Duodenal mucosa (tissue), 2 donors: ENCODE results near the gene TMUB1.
A peak's percentile ranks its signal among the peaks of the same experiment; 100 is the strongest.

Experiments
- H3K27ac ChIP-seq: one replicate; pipeline ENCODE4 v1.7.0; 2013; ENCODE audit warnings: low read depth, low read length
- H3K27me3 ChIP-seq, 2 donors: one replicate each; pipeline ENCODE4 v1.7.0; 2013; ENCODE audit warnings: low read length in 2 of 2, control low read depth in 1 of 2; ENCODE audit not compliant: insufficient read depth in 2 of 2, control insufficient read depth in 1 of 2
- H3K36me3 ChIP-seq, 2 donors: one replicate each; pipeline ENCODE4 v1.7.0; 2013; ENCODE audit warnings: low read length in 2 of 2, control low read depth in 1 of 2; ENCODE audit not compliant: insufficient read depth in 2 of 2, control insufficient read depth in 1 of 2
- H3K4me1 ChIP-seq, 2 donors: one replicate each; pipeline ENCODE4 v1.7.0; 2013; ENCODE audit warnings: low read length in 2 of 2, control low read depth in 1 of 2; ENCODE audit not compliant: insufficient read depth in 2 of 2, control insufficient read depth in 1 of 2
- H3K4me3 ChIP-seq, 2 donors: one replicate each; pipeline ENCODE4 v1.7.0; 2013; ENCODE audit warnings: low read length in 2 of 2, low read depth in 1 of 2
- H3K9ac ChIP-seq, 2 donors: one replicate each; pipeline ENCODE4 v1.7.0; 2013; ENCODE audit warnings: low read length in 2 of 2, low read depth in 1 of 2
- H3K9me3 ChIP-seq, 2 donors: one replicate each; pipeline ENCODE4 v1.7.0; 2013; ENCODE audit warnings: low read length in 2 of 2, control low read depth in 1 of 2; ENCODE audit not compliant: control insufficient read depth in 1 of 2

The TMUB1 gene

GRCh38 chr7:151083824-151084160 is 499 bp upstream of the TMUB1 start:
- Histone ChIP-seq H3K4me3 (peak overlapping the region; percentile 67 to 75), H3K27me3 (no peaks in the 10 kb centered on the region), H3K4me1 (peaks cover 40 to 56% of the 10 kb centered on the region in 2 donors), H3K36me3 (peaks cover 0 to 4% of the 10 kb centered on the region in 2 donors), H3K27ac (no peak overlapping the region), H3K9me3 (no peaks in the 10 kb centered on the region), H3K9ac (peak overlapping the region; percentile 4 to 89)

GRCh38 chr7:151082141-151083070 is 887 bp downstream of the TMUB1 start:
- Histone ChIP-seq H3K4me3 (peak overlapping the region; percentile 67 to 75), H3K9ac (peak overlapping the region; percentile 45 to 89), H3K36me3 (peaks cover 0 to 13% of the 10 kb centered on the region in 2 donors), H3K27me3 (no peaks in the 10 kb centered on the region), H3K9me3 (no peaks in the 10 kb centered on the region), H3K27ac (peak overlapping the region; percentile 93), H3K4me1 (peaks cover 31 to 54% of the 10 kb centered on the region in 2 donors)

DNA sequence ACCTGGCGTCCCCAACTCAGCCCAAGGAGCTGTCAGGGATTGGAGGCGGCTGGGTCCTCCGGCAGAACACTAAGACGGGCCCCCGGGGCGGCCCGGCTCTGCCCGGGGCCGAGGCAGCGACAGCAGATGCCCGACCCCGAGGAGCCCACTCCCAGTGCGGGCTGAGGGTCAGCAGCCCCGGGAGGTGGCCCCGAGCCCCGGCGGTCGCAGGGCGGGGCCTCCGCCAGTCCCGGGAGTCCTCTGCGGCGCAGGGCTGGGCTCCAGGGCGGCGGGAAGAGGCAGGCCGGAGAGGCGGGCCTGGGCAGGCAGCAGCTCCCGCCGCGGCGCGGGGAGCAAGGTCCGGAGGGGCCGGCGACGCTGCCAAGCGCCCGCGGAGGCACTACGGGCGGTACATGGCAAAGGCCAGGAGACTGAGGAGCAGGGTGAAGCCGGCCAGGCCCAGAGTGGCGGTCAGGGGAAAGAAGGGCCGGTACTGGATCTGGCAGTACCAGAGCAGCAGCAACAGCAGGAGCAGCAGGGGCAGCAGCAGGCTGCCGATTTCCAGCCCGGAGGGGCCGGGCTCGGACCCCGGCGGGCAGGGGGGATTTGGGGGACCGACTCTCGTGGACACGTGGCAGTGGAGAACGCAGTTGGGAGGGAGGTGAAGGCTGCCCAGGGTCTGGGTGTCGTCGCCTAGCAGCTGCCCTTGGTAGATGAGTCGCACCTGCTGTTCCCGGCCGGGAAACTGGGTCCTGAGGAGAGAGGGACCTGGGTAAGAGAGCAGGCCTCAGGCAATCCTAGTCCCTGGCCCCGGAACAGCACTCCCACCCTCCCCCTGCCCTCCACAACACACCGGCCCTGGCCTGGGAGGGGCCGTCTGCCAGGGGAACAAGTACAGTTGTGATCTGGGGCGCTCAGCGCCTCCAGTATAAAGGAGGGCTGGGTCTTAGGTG is 1.9 kb downstream of the TMUB1 start:
- Histone ChIP-seq H3K36me3 (peaks cover 0 to 19% of the 10 kb centered on the region in 2 donors), H3K9ac (peak overlapping the region; percentile 64 to 89), H3K9me3 (no peaks in the 10 kb centered on the region)

GRCh38 chr7:151080522-151081169 is 2.6 kb downstream of the TMUB1 start, which contains the start of gene FASTK:
FASTK (minus strand) TSS chr7:151080809; CDS start chr7:151080766, 43 bp downstream.
- H3K9me3 ChIP-seq: no peaks in the 10 kb centered on the region
- peak within 1 kb of the TSS; percentile 93 for H3K27ac ChIP-seq
- H3K4me1 ChIP-seq: peaks cover 31 to 50% of the 10 kb centered on the region in 2 donors
- H3K4me3 ChIP-seq: peak within 1 kb of the TSS; percentile 93 to 96
- peaks cover 0 to 26% of the 10 kb centered on the region in 2 donors for H3K36me3 ChIP-seq
- H3K27me3 ChIP-seq: no peaks in the 10 kb centered on the region
- H3K9ac ChIP-seq: peak within 1 kb of the TSS; percentile 89 to 90

More for the DNA sequence above, 1.9 kb downstream of the TMUB1 start:
- peaks cover 31 to 54% of the 10 kb centered on the region in 2 donors for H3K4me1 ChIP-seq
- no peaks in the 10 kb centered on the region for H3K27me3 ChIP-seq
- peak overlapping the region; percentile 93 for H3K27ac ChIP-seq
- peak overlapping the region; percentile 93 to 96 for H3K4me3 ChIP-seq

DNA sequence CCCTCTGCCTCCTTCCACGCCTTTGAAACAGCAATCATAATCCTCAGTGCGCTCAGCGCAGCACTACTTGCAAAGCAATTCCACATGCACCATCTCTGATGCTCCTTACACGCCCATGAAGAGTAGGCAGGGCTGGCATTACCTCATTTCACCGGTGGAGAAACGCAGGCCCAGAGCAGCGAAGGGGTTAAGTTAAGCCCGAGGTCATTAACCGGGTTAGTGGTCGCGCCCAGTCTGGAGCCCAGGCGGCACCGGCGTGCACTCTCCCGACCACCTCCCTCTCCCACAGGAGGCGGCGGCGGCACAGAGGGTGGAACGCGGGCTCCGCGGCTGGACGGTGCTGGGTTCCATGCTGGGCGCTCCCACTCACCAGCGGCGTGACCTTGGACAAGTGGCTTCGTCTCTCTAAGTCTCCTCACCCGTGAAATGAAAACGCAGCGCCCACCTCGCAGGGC is 3.2 kb downstream of the TMUB1 start:
- no peaks in the 10 kb centered on the region for H3K9me3 ChIP-seq
- H3K27me3 ChIP-seq: no peaks in the 10 kb centered on the region
- H3K9ac ChIP-seq: peak overlapping the region; percentile 89 to 90
- H3K4me3 ChIP-seq: peak overlapping the region; percentile 93 to 96
- peaks cover 5 to 32% of the 10 kb centered on the region in 2 donors for H3K36me3 ChIP-seq
- peaks cover 31 to 46% of the 10 kb centered on the region in 2 donors for H3K4me1 ChIP-seq
- peak overlapping the region; percentile 93 for H3K27ac ChIP-seq

- peak overlapping the region; percentile 89 to 90 for H3K9ac ChIP-seq
- peaks cover 11 to 39% of the 10 kb centered on the region in 2 donors for H3K36me3 ChIP-seq
- H3K27ac ChIP-seq: no peak overlapping the region
- no peaks in the 10 kb centered on the region for H3K27me3 ChIP-seq
- H3K4me3 ChIP-seq: peak overlapping the region; percentile 93 to 96
- peaks cover 31 to 46% of the 10 kb centered on the region in 2 donors for H3K4me1 ChIP-seq
- H3K9me3 ChIP-seq: no peaks in the 10 kb centered on the region
These were observed 3.9 kb downstream of the TMUB1 start for GRCh38 chr7:151079199-151079910.

GRCh38 chr7:151078233-151079040 is 4.9 kb downstream of the TMUB1 start:
- Histone ChIP-seq H3K27me3 (no peaks in the 10 kb centered on the region), H3K9ac (no peak overlapping the region), H3K4me1 (peaks cover 25 to 42% of the 10 kb centered on the region in 2 donors), H3K9me3 (no peaks in the 10 kb centered on the region), H3K4me3 (no peak overlapping the region), H3K27ac (no peak overlapping the region), H3K36me3 (peaks cover 12 to 47% of the 10 kb centered on the region in 2 donors)

DNA sequence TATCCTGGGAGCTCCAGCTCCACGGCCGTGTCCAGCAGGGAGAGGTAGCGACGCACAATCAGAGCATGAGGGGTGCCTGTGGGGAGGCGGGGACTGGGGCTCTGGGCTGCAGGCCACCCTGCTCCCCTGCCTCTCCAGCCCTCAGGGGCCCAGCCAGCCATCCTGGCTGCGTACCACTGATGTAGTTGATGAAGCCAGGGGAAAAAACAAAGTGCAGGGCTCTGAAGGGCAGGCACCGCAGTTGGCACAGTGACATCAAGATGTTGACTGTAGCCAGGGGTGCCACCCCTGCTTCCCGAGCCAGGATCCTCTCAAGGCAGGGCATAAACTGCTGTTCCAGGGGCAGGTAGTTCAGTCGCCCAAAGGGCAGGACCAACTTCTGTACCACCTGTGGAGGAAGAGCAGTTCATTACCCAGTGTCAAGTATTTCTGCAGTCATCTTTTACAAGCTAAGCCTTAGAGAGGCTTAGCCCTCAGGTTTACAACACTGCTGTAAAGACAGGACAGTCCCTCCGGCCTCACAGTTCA is 5.5 kb downstream of the TMUB1 start:
- Histone ChIP-seq H3K4me3 (no peak overlapping the region), H3K27me3 (no peaks in the 10 kb centered on the region), H3K9ac (no peak overlapping the region), H3K9me3 (no peaks in the 10 kb centered on the region), H3K4me1 (peaks cover 25 to 41% of the 10 kb centered on the region in 2 donors), H3K36me3 (peaks cover 12 to 47% of the 10 kb centered on the region in 2 donors), H3K27ac (no peak overlapping the region)
